NCI-H524 (cell line): ENCODE data around the gene ACVR1B.

Source experiments
- DNase-seq, 2 experiments: peaks; one replicate each; lab custom pipeline; 2025; lab: John Stamatoyannopoulos, UW

The ACVR1B gene

GRCh38 chr12:52004042-52004648 is 52.6 kb downstream of the ACVR1B start:
- DNase-seq, result peak; percentile 78 to 84

- no peak for DNase-seq
Observed at GRCh38 chr12:52005218-52005902, 53.9 kb downstream of the ACVR1B start.

- peak in 1 of 2 experiments; percentile 53 for DNase-seq
Observed at GRCh38 chr12:52005903-52006703, 54.6 kb downstream of the ACVR1B start.

- DNase-seq, result peak; percentile 16 to 66
Observed at GRCh38 chr12:52006726-52007157, 55.2 kb downstream of the ACVR1B start, which contains the start of gene TAMALIN. TAMALIN (plus strand) TSS chr12:52006946; CDS start chr12:52007020, 74 bp downstream.

GRCh38 chr12:52007158-52007921 is 55.8 kb downstream of the ACVR1B start:
- DNase-seq, result peak in 1 of 2 experiments; percentile 45

GRCh38 chr12:52007982-52008510 is 56.5 kb downstream of the ACVR1B start:
- no peak for DNase-seq

GRCh38 chr12:52009081-52009751 is 57.7 kb downstream of the ACVR1B start:
- DNase-seq, result no peak

GRCh38 chr12:52010152-52010622 is 58.7 kb downstream of the ACVR1B start:
- DNase-seq, result peak; percentile 20 to 78

GRCh38 chr12:52010692-52011601 is 59.4 kb downstream of the ACVR1B start:
- DNase-seq, result peak in 1 of 2 experiments; percentile 25

- no peak for DNase-seq
Observed at GRCh38 chr12:52011602-52012214, 60.2 kb downstream of the ACVR1B start.

- no peak for DNase-seq
Observed at GRCh38 chr12:52013626-52014310, 62.3 kb downstream of the ACVR1B start.

GRCh38 chr12:52014567-52015530 is 63.4 kb downstream of the ACVR1B start:
- DNase-seq, result no peak

GRCh38 chr12:52015532-52016041 is 64.1 kb downstream of the ACVR1B start:
- DNase-seq, result no peak

GRCh38 chr12:52018433-52019112 is 67.1 kb downstream of the ACVR1B start:
- peak in 1 of 2 experiments; percentile 61 for DNase-seq

- no peak for DNase-seq
Observed at GRCh38 chr12:52019113-52019770, 67.7 kb downstream of the ACVR1B start.
